SK-N-SH treated with all-trans-retinoic acid at 6 μM for 48 hours (cell line): Measurements from ENCODE around the gene CMIP.

Experiments
- ATAC-seq: fragments of 200-7000 bp; cut with Tn5 transposase; 3 replicates; pipeline ENCODE4 v1.9.1; 2020; ENCODE audit warnings: mild to moderate bottlenecking, moderate library complexity
- ARNTL ChIP-seq: fragments of 450-650 bp; formaldehyde crosslinking; IDR thresholded peaks from 2 replicates; pipeline ENCODE4 v1.5.0; 2020; ENCODE audit warnings: low read depth, mild to moderate bottlenecking, moderate library complexity, borderline replicate concordance
- BACH2 ChIP-seq: fragments of 250-450 bp; sonication (Bioruptor Pico); IDR thresholded peaks from 2 replicates; pipeline ENCODE4 v1.9.0; 2021; ENCODE audit warnings: mild to moderate bottlenecking, borderline replicate concordance
- CREB5 ChIP-seq: fragments of 250-450 bp; sonication (Bioruptor Pico); IDR thresholded peaks from 2 replicates; pipeline ENCODE4 v1.5.1; 2020; ENCODE audit warnings: low read depth, mild to moderate bottlenecking, moderate library complexity
- CSDC2 ChIP-seq: fragments of 250-450 bp; sonication (Bioruptor Pico); IDR thresholded peaks from 2 replicates; pipeline ENCODE4 v1.5.0; 2020; ENCODE audit warnings: mild to moderate bottlenecking, moderate library complexity
- CSRNP3 ChIP-seq: fragments of 250-450 bp; sonication (Bioruptor Pico); IDR thresholded peaks from 2 replicates; pipeline ENCODE4 v1.5.1; 2021; ENCODE audit warnings: mild to moderate bottlenecking, moderate library complexity
- GLIS3 ChIP-seq: fragments of 250-450 bp; sonication (Bioruptor Pico); IDR thresholded peaks from 2 replicates; pipeline ENCODE4 v1.5.0; 2020; ENCODE audit warnings: mild to moderate bottlenecking, moderate library complexity
- OSR1 ChIP-seq: fragments of 250-450 bp; sonication (Bioruptor Pico); IDR thresholded peaks from 2 replicates; pipeline ENCODE4 v1.8.0; 2022; ENCODE audit warnings: moderate library complexity, mild to moderate bottlenecking, inconsistent platforms
- PATZ1 ChIP-seq: fragments of 250-450 bp; sonication (Bioruptor Pico); IDR thresholded peaks from 2 replicates; pipeline ENCODE4 v1.8.0; 2020; ENCODE audit warnings: mild to moderate bottlenecking, moderate library complexity, borderline replicate concordance
- POU6F1 ChIP-seq: fragments of 250-450 bp; sonication (Bioruptor Pico); IDR thresholded peaks from 2 replicates; pipeline ENCODE4 v1.8.0; 2021; ENCODE audit warnings: low read depth, mild to moderate bottlenecking, moderate library complexity, borderline replicate concordance
- SNAI2 ChIP-seq: fragments of 250-450 bp; sonication (Bioruptor Pico); IDR thresholded peaks from 2 replicates; pipeline ENCODE4 v1.5.0; 2020; ENCODE audit warnings: mild to moderate bottlenecking, moderate library complexity
- TSHZ2 ChIP-seq: fragments of 250-450 bp; sonication (Bioruptor Pico); IDR thresholded peaks from 2 replicates; pipeline ENCODE4 v1.5.0; 2020; ENCODE audit warnings: mild to moderate bottlenecking, moderate library complexity
- ZC3H10 ChIP-seq: fragments of 250-450 bp; sonication (Bioruptor Pico); IDR thresholded peaks from 2 replicates; pipeline ENCODE4 v1.5.1; 2021; ENCODE audit warnings: mild to moderate bottlenecking, moderate library complexity
- ZFP3 ChIP-seq: fragments of 250-450 bp; sonication (Bioruptor Pico); IDR thresholded peaks from 2 replicates; pipeline ENCODE4 v1.5.0; 2020; ENCODE audit warnings: mild to moderate bottlenecking, moderate library complexity
- ZNF565 ChIP-seq: fragments of 450-650 bp; formaldehyde crosslinking; conservative IDR thresholded peaks from 2 replicates; pipeline ENCODE4 v1.5.0; 2020; ENCODE audit warnings: low read depth, mild to moderate bottlenecking, moderate library complexity
- ZNF70 ChIP-seq: fragments of 450-650 bp; formaldehyde crosslinking; IDR thresholded peaks from 2 replicates; pipeline ENCODE4 v1.5.0; 2020; ENCODE audit warnings: mild to moderate bottlenecking, moderate library complexity
- ZNF8 ChIP-seq: fragments of 450-650 bp; formaldehyde crosslinking; IDR thresholded peaks from 2 replicates; pipeline ENCODE4 v1.5.0; 2020; ENCODE audit warnings: mild to moderate bottlenecking, moderate library complexity

The CMIP gene

GRCh38 chr16:81666113-81666512 is 221.5 kb downstream of the CMIP start:
- no peak for ATAC-seq
- TF ChIP-seq ZNF8 (no peak), ARNTL (CRISPR knock-in tag) (no peak), CSRNP3 (CRISPR knock-in tag) (no peak), SNAI2 (CRISPR knock-in tag) (no peak), PATZ1 (CRISPR knock-in tag) (no peak), BACH2 (CRISPR knock-in tag) (no peak), GLIS3 (CRISPR knock-in tag) (no peak), ZC3H10 (no peak), ZNF565 (CRISPR knock-in tag) (no peak), POU6F1 (CRISPR knock-in tag) (no peak)

DNA sequence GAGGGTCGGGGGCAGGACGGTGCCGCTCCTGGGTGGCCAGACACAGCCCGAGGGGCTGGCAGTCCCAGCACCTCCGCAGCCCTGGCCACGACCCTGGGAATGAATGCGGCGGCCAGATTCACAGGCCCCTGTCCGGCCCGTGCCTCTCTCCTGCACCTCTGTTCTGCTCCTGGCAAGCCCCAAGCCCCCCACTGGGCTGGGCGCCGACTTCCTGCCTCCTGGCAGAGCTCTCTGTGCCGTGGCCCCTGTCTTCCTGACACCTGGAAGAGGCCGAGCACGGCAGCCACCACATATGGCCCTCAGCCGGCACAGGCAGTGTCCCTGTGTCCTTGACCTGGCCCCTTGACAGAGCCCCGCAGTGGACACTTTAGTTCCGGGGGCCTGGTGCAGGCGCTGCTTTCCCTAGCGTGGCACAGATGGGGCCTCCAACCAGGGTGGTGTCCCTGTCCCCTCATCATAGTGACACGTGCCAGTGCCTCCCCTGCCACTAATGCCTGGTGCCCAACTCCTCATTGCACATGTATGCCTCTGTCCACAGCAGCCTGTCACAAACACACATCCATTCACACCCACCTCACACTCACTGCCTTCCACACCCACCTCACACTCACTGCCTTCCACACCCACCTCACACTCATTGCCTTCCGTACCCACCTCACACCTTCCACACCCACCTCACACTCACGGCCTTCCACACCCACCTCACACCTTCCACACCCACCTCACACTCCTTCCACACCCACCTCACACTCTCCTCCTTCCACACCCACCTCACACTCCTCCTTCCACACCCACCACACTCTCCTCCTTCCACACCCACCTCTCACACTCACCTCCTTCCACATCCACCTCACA is 223.9 kb downstream of the CMIP start:
- TF ChIP-seq BACH2 (CRISPR knock-in tag): no peak
- no peak for TF ChIP-seq OSR1 (CRISPR knock-in tag)
- TF ChIP-seq TSHZ2 (CRISPR knock-in tag): no peak
- peak; percentile 41; the same call in 2 of the 3 replicates for ATAC-seq

DNA sequence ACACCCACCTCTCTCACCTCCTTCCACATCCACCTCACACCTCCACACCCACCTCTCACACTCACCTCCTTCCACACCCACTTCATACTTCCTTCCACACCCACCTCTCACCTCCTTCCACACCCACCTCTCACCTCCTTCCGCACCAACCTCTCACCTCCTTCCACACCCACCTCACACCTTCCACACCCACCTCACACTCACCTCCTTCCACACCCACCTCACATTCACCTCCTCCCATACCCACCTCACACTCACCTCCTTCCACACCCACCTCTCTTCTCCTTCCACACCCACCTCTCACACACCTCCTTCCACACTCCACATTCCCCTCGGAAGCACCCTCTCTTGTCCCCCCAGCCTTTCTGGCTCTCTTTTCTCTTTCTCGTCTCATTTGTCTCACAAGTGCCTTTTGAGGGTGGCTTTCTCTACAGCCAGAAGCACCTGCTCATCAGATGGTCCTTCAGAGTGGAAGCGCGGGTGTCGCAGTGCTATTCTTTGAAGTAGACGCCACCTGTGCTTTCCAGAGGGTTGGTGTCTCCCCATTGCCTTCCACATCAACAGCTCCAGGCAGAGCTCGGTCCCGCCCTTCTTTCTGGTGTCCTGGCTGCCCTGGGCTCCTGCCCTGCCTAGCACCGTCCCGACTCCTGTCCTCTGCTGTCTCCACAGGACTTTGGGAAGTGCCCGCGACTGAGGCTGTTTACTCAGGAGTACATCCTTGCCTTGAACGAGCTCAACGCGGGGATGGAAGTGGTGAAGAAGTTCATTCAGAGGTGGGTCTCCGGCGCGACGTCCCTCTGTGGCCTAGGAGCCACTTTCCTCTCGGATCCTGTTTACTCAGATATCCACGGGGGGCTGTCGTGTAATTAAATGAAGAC is 225.1 kb downstream of the CMIP start:
- ATAC-seq: no peak
- no peak for TF ChIP-seq ZNF8
- TF ChIP-seq OSR1 (CRISPR knock-in tag): no peak
- TF ChIP-seq POU6F1 (CRISPR knock-in tag): no peak
- no peak for TF ChIP-seq CSRNP3 (CRISPR knock-in tag)
- TF ChIP-seq ZFP3 (CRISPR knock-in tag): no peak
- TF ChIP-seq CSDC2 (CRISPR knock-in tag): no peak
- no peak for TF ChIP-seq ZNF565 (CRISPR knock-in tag)
- no peak for TF ChIP-seq CREB5 (CRISPR knock-in tag)
- no peak for TF ChIP-seq BACH2 (CRISPR knock-in tag)
- no peak for TF ChIP-seq ZNF70
